Neural cell (in vitro differentiated cells): ENCODE results near the gene GORASP2. TPM values are rescaled to one million over a fixed set of nuclear protein-coding genes. Genes with fewer than 3 reads are reported as not detected.

ENCODE experiments used
- H2AFZ ChIP-seq: fragments of 200-600, 300-800 bp; sonication (generic), shearing (Covaris generic); 2 replicates; pipeline ENCODE4 v1.6.0; 2014; ENCODE audit warnings: low read depth, mild to moderate bottlenecking, antibody characterized with exemption, low read length, moderate library complexity
- H3F3A ChIP-seq: fragments of 200-600 bp; shearing (Covaris generic); 2 replicates; pipeline ENCODE4 v1.6.1; 2016; ENCODE audit warnings: mild to moderate bottlenecking, moderate library complexity, mixed read lengths, antibody characterized with exemption, low read length; ENCODE audit not compliant: insufficient read depth, poor library complexity, severe bottlenecking
- H3K27ac ChIP-seq: fragments of 200-600, 300-800 bp; sonication (generic), shearing (Covaris generic); 2 replicates; pipeline ENCODE4 v1.5.1; 2014; ENCODE audit warnings: mild to moderate bottlenecking, low read length, moderate library complexity
- H3K27me3 ChIP-seq: fragments of 300-800, 200-600 bp; sonication (generic), shearing (Covaris generic); 2 replicates; pipeline ENCODE4 v1.6.0; 2014; ENCODE audit warnings: mild to moderate bottlenecking, low read depth, low read length, moderate library complexity; ENCODE audit not compliant: insufficient read depth
- H3K36me3 ChIP-seq: fragments of 300-800, 200-600 bp; sonication (generic), shearing (Covaris generic); 2 replicates; pipeline ENCODE4 v1.5.1; 2014; ENCODE audit warnings: mild to moderate bottlenecking, antibody characterized with exemption, low read length, moderate library complexity; ENCODE audit not compliant: insufficient read depth
- H3K4me2 ChIP-seq: fragments of 300-800, 200-600 bp; sonication (generic), shearing (Covaris generic); 2 replicates; pipeline ENCODE4 v1.6.0; 2014; ENCODE audit warnings: mild to moderate bottlenecking, low read length
- H3K4me3 ChIP-seq: fragments of 300-800, 200-600 bp; sonication (generic), shearing (Covaris generic); 2 replicates; pipeline ENCODE4 v1.5.1; 2014; ENCODE audit warnings: mild to moderate bottlenecking, low read length, moderate library complexity
- H3K79me2 ChIP-seq: fragments of 200-600 bp; shearing (Covaris generic); replicated peaks from 2 replicates; pipeline ENCODE4 v1.6.0; 2014; ENCODE audit warnings: mild to moderate bottlenecking, low read length, moderate library complexity; ENCODE audit not compliant: insufficient read depth
- H3K9ac ChIP-seq: fragments of 300-800, 200-600 bp; sonication (generic), shearing (Covaris generic); 2 replicates; pipeline ENCODE4 v1.6.1; 2016; ENCODE audit warnings: mild to moderate bottlenecking, low read length, mixed read lengths
- H3K9me2 ChIP-seq: fragments of 200-600 bp; shearing (Covaris generic); 2 replicates; pipeline ENCODE4 v1.6.1; 2016; ENCODE audit warnings: mild to moderate bottlenecking, low read length, mixed read lengths; ENCODE audit not compliant: insufficient read depth
- H3K9me3 ChIP-seq: fragments of 200-600, 300-800 bp; sonication (generic), shearing (Covaris generic); 2 replicates; pipeline ENCODE4 v1.6.1; 2016; ENCODE audit warnings: mild to moderate bottlenecking, mixed run types, low read length, moderate library complexity, mixed read lengths
- H4K20me1 ChIP-seq: fragments of 200-600 bp; shearing (Covaris generic); 2 replicates; pipeline ENCODE4 v1.6.1; 2016; ENCODE audit warnings: mild to moderate bottlenecking, mixed run types; ENCODE audit not compliant: insufficient read depth
- EP300 ChIP-seq: fragments of 450-650 bp; conservative IDR thresholded peaks from 2 replicates; pipeline ENCODE4 v1.6.1; 2014; ENCODE audit warnings: antibody characterized with exemption, mild to moderate bottlenecking, moderate library complexity; ENCODE audit not compliant: poor library complexity, severe bottlenecking
- EZH2 ChIP-seq: fragments of 200-600, 300-800 bp; shearing (Covaris generic), sonication (generic); IDR thresholded peaks from 2 replicates; pipeline ENCODE4 v1.6.1; 2014; ENCODE audit warnings: antibody characterized with exemption, low read length, borderline replicate concordance, mild to moderate bottlenecking; ENCODE audit not compliant: insufficient read depth, poor library complexity, severe bottlenecking
- MXI1 ChIP-seq: fragments of 450-650 bp; conservative IDR thresholded peaks from 2 replicates; pipeline ENCODE4 v1.6.1; 2014; ENCODE audit warnings: antibody characterized with exemption, mild to moderate bottlenecking; ENCODE audit not compliant: poor library complexity, severe bottlenecking
- POLR2AphosphoS5 ChIP-seq: IDR thresholded peaks from 2 replicates; pipeline ENCODE4 v1.6.1; 2012
- RAD21 ChIP-seq: fragments of 450-650 bp; conservative IDR thresholded peaks from 2 replicates; pipeline ENCODE4 v1.6.1; 2014; ENCODE audit warnings: antibody characterized with exemption, mild to moderate bottlenecking, moderate library complexity
- SMC3 ChIP-seq: fragments of 450-650 bp; conservative IDR thresholded peaks from 2 replicates; pipeline ENCODE4 v1.6.1; 2014; ENCODE audit warnings: antibody characterized with exemption, mild to moderate bottlenecking, moderate library complexity; ENCODE audit not compliant: poor library complexity
- TAF1 ChIP-seq: IDR thresholded peaks from 2 replicates; pipeline ENCODE4 v1.6.1; 2012; ENCODE audit warnings: low read depth
- polyA plus RNA-seq: library from polyadenylated mRNA; depleted of rRNA; stranded (reverse); fragments of >200 nt; gene quantifications from 2 replicates; pipeline ENCODE4 v1.2.3, GENCODE V29; 2014
- TF ChIP-seq, protein P1 (sequence below): fragments of 450-650 bp; IDR thresholded peaks from 2 replicates; pipeline ENCODE4 v1.5.1; 2014; ENCODE audit warnings: antibody characterized with exemption, mild to moderate bottlenecking, moderate library complexity; ENCODE audit not compliant: poor library complexity, severe bottlenecking
- TF ChIP-seq, protein P2 (sequence below): IDR thresholded peaks from 2 replicates; pipeline ENCODE4 v1.6.1; 2012; ENCODE audit warnings: borderline replicate concordance

GORASP2 gene
- polyA plus RNA-seq, 1 donor from 2014 or later = 20.4 TPM

GRCh38 chr2:170999654-171000053, 70.6 kb downstream of the GORASP2 start:
- no peaks in the 10 kb centered on the region for H3K9me3 ChIP-seq
- H3K9ac ChIP-seq = no peak overlapping the region
- H4K20me1 ChIP-seq = no peaks in the 10 kb centered on the region
- H3K4me2 ChIP-seq = no peak overlapping the region
- H3K79me2 ChIP-seq = no peaks in the 10 kb centered on the region
- no peak overlapping the region for H3K4me3 ChIP-seq
- H2AFZ ChIP-seq = no peak overlapping the region
- no peaks in the 10 kb centered on the region for H3F3A ChIP-seq
- H3K36me3 ChIP-seq = no peaks in the 10 kb centered on the region
- H3K27ac ChIP-seq = no peak overlapping the region
- H3K9me2 ChIP-seq = no peaks in the 10 kb centered on the region
- no peaks in the 10 kb centered on the region for H3K27me3 ChIP-seq
- TF ChIP-seq MXI1 (no peak), TAF1 (no peak), POLR2AphosphoS5 (no peak), EZH2 (no peak), SMC3 (no peak), EP300 (no peak), RAD21 (no peak)
- TF ChIP-seq, protein P1, sequence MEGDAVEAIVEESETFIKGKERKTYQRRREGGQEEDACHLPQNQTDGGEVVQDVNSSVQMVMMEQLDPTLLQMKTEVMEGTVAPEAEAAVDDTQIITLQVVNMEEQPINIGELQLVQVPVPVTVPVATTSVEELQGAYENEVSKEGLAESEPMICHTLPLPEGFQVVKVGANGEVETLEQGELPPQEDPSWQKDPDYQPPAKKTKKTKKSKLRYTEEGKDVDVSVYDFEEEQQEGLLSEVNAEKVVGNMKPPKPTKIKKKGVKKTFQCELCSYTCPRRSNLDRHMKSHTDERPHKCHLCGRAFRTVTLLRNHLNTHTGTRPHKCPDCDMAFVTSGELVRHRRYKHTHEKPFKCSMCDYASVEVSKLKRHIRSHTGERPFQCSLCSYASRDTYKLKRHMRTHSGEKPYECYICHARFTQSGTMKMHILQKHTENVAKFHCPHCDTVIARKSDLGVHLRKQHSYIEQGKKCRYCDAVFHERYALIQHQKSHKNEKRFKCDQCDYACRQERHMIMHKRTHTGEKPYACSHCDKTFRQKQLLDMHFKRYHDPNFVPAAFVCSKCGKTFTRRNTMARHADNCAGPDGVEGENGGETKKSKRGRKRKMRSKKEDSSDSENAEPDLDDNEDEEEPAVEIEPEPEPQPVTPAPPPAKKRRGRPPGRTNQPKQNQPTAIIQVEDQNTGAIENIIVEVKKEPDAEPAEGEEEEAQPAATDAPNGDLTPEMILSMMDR = no peak
- TF ChIP-seq, protein P2, sequence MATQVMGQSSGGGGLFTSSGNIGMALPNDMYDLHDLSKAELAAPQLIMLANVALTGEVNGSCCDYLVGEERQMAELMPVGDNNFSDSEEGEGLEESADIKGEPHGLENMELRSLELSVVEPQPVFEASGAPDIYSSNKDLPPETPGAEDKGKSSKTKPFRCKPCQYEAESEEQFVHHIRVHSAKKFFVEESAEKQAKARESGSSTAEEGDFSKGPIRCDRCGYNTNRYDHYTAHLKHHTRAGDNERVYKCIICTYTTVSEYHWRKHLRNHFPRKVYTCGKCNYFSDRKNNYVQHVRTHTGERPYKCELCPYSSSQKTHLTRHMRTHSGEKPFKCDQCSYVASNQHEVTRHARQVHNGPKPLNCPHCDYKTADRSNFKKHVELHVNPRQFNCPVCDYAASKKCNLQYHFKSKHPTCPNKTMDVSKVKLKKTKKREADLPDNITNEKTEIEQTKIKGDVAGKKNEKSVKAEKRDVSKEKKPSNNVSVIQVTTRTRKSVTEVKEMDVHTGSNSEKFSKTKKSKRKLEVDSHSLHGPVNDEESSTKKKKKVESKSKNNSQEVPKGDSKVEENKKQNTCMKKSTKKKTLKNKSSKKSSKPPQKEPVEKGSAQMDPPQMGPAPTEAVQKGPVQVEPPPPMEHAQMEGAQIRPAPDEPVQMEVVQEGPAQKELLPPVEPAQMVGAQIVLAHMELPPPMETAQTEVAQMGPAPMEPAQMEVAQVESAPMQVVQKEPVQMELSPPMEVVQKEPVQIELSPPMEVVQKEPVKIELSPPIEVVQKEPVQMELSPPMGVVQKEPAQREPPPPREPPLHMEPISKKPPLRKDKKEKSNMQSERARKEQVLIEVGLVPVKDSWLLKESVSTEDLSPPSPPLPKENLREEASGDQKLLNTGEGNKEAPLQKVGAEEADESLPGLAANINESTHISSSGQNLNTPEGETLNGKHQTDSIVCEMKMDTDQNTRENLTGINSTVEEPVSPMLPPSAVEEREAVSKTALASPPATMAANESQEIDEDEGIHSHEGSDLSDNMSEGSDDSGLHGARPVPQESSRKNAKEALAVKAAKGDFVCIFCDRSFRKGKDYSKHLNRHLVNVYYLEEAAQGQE = no peak

GRCh38 chr2:171004363-171004762, 75.3 kb downstream of the GORASP2 start:
- Histone ChIP-seq H3K4me2 (no peak overlapping the region), H3K27me3 (no peaks in the 10 kb centered on the region), H3K79me2 (no peaks in the 10 kb centered on the region), H3F3A (no peaks in the 10 kb centered on the region), H3K9ac (no peak overlapping the region), H3K36me3 (no peaks in the 10 kb centered on the region), H3K27ac (no peak overlapping the region), H4K20me1 (no peaks in the 10 kb centered on the region), H2AFZ (no peak overlapping the region), H3K9me2 (no peaks in the 10 kb centered on the region), H3K4me3 (no peak overlapping the region), H3K9me3 (no peaks in the 10 kb centered on the region)
- TF ChIP-seq TAF1 (no peak), SMC3 (no peak), POLR2AphosphoS5 (no peak), EZH2 (no peak), RAD21 (no peak), MXI1 (no peak), EP300 (no peak)
- TF ChIP-seq, protein P2 = no peak
- TF ChIP-seq, protein P1 = no peak
